ENCODE measurements around the gene MACIR. TPM values are rescaled to one million over a fixed set of nuclear protein-coding genes. Genes with fewer than 3 reads are reported as not detected.

The MACIR gene
- total and polyA plus RNA-seq, 9 of the 15 experiments (the other 6 are each of a cell fraction or from before 2014, with no cell fraction given), result 1.4 to 11.6 (median 9.4) TPM

GRCh38 chr5:103289024-103289423, 30.5 kb downstream of the MACIR start (continued):
- no peak for TF ChIP-seq CTCFL (IDR thresholded peaks at IDR 0.05; ENCODE audit: borderline replicate concordance, insufficient read depth, low read depth, low read length, poor library complexity, severe bottlenecking)
- TF ChIP-seq BRF2 (IDR thresholded peaks at IDR 0.05; ENCODE audit: borderline replicate concordance, insufficient read depth, insufficient read length), result no peak

- Histone ChIP-seq H3K4me1 (replicated peaks in 1 of 2; ENCODE audit: control insufficient read depth in 2 of 2, insufficient read depth in 2 of 2, low read length in 2 of 2) (no peaks in the 10 kb centered on the region), H2AFZ (ENCODE audit: low read depth, low read length) (no peak overlapping the region), H3K9me3 (replicated peaks; ENCODE audit: control insufficient read depth, insufficient read depth, low read depth, low read length) (no peaks in the 10 kb centered on the region), H3K27me3 (ENCODE audit: control insufficient read depth in 2 of 2, insufficient read depth in 2 of 2, low read length in 2 of 2) (no peaks in the 10 kb centered on the region), H3K9me1 (ENCODE audit: control insufficient read depth, insufficient read depth, low read length) (no peaks in the 10 kb centered on the region), H3K9ac (ENCODE audit: insufficient read depth in 1 of 2, low read depth in 2 of 2, low read length in 2 of 2) (no peak overlapping the region), H3K79me2 (ENCODE audit: control insufficient read depth, insufficient read depth, low read length) (no peaks in the 10 kb centered on the region), H3K4me2 (ENCODE audit: insufficient read depth, low read length) (no peak overlapping the region), H3K4me3 (no peak overlapping the region), H4K20me1 (replicated peaks; ENCODE audit: control insufficient read depth, insufficient read depth, low read length) (no peaks in the 10 kb centered on the region), H3K36me3 (ENCODE audit: control insufficient read depth, insufficient read depth, low read length) (no peaks in the 10 kb centered on the region), H3K27ac (ENCODE audit: extremely low read depth, low read depth, low read length) (no peak overlapping the region)
- intact Hi-C loops (cut with micrococcal nuclease) (no loop called here), in situ Hi-C loops (cut with MboI) (no loop called here)
- POLR2A ChIA-PET, result no interaction called here
- FAIRE-seq (no peak), ATAC-seq (no peak), DNase-seq (ENCODE audit: extremely low read depth in 1 of 4, low spot score in 3 of 4) (no peak)
- TF ChIP-seq ZNF124 (CRISPR knock-in tag; IDR thresholded peaks at IDR 0.05) (no peak), ZBTB7A (IDR thresholded peaks at IDR 0.05; ENCODE audit: borderline replicate concordance, control insufficient read depth, low read depth, low read length) (no peak), TCF15 (CRISPR knock-in tag; IDR thresholded peaks at IDR 0.05) (no peak), MCM5 (IDR thresholded peaks at IDR 0.05; ENCODE audit: low read depth) (no peak), FIP1L1 (IDR thresholded peaks at IDR 0.05; ENCODE audit: low read depth, low read length, poor library complexity, severe bottlenecking) (no peak), EGR1 (conservative IDR thresholded peaks at IDR 0.05) (no peak), ZNF699 (CRISPR knock-in tag; IDR thresholded peaks at IDR 0.05; ENCODE audit: insufficient replicate concordance) (no peak), NFXL1 (CRISPR knock-in tag; IDR thresholded peaks at IDR 0.05) (no peak)
- CTCF ChIA-PET (ENCODE audit: low intra/inter-chr PET ratio), result no interaction called here
- 0% methylated on average over 1 of the region's 1 CpG for WGBS (ENCODE audit: insufficient coverage, low coverage, missing lambda C conversion rate)
- no TSS peak for BruUV-seq (replicated peaks)
These were observed 32.3 kb downstream of the MACIR start for GRCh38 chr5:103290846-103291245.
